Fibroblast of lung (primary cell): ENCODE results near the gene CLMN.

ENCODE experiments used
- CTCF ChIP-seq, 2 donors: IDR thresholded peaks in 1 of 2; conservative IDR thresholded peaks in 1 of 2; 1 replicate in 1 of 2; 2 replicates in 1 of 2; pipeline ENCODE4 v1.5.1; 2011 to 2012; ENCODE audit warnings: low read length in 2 of 2, control low read depth in 1 of 2, inconsistent platforms in 1 of 2, low read depth in 1 of 2, mild to moderate bottlenecking in 1 of 2
- EZH2 ChIP-seq: IDR thresholded peaks from 2 replicates; pipeline ENCODE4 v1.5.1; 2012; ENCODE audit warnings: low read length, control low read depth, mild to moderate bottlenecking; ENCODE audit errors: missing control alignments

DNA sequence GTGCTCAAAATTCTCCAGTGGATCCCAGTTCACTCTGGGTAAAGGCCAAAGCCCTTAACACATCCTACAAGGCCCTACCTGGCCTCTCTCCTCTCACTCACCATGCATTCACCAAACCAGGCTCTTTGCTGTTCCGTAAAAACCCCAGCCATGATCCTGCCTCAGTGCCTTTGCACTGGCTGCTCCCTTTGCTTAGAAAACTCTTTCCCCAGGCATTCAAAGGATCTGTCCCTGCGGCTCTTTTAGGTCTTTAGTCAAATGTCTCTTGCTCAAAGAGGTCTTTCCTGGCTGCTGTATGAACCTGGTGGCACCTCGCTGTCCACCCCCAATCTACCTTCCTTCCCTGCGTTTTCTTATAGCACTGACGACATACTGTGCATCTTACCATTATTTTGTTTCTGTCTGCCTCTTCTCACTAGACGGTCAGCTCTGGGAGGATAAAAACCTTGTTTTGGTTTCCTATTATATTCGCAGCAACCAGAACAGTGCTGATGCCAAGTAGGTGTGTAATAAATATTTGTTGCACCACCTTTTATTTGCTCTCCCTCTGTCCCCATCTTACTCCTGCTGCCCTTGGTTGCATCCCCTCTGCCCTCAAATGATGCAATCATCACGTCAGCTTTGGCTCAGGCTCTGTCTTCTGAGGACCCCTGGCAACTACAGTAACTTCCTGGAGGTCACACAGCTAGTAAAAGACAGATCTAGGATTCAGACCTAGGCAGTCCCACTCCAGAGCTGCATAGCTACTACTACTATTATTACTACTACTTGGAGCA is 138.6 kb downstream of the CLMN start:
- no peak for TF ChIP-seq CTCF (conservative IDR thresholded peaks at IDR 0.05 in 1 of 2, IDR thresholded peaks at IDR 0.05 in 1 of 2; ENCODE audit: low read depth in 1 of 2, low read length in 2 of 2)
- no peak for TF ChIP-seq EZH2
